Measurements from ENCODE around the gene RETREG1. TPM values are rescaled to one million over a fixed set of nuclear protein-coding genes. Genes with fewer than 3 reads are reported as not detected.
"Not testable (repeated sequence)": the region's sequence is repeated elsewhere in the genome, so short reads cannot be mapped to it uniquely, and the experiment has no call there.

The RETREG1 gene
- total RNA-seq, 1 experiment from 2014 or later: not detected

- in situ Hi-C loops (cut with HindIII; ENCODE audit: low sequenced_read_pairs): no loop called here
- DNase-seq (ENCODE audit: low spot score): no peak
Measured at GRCh38 chr5:16618138-16618897, 1.5 kb upstream of the RETREG1 start.

GRCh38 chr5:16617274-16617968, 624 bp upstream of the RETREG1 start:
- in situ Hi-C loops (cut with HindIII; ENCODE audit: low sequenced_read_pairs): no loop called here
- peak; percentile 58 for DNase-seq (ENCODE audit: low spot score)

- peak; percentile 62 for DNase-seq (ENCODE audit: low spot score)
Measured at GRCh38 chr5:16615741-16616535, 859 bp downstream of the RETREG1 start.

GRCh38 chr5:16612007-16612406, 4.8 kb downstream of the RETREG1 start:
- no peak for DNase-seq (ENCODE audit: low spot score)
- in situ Hi-C loops (cut with HindIII; ENCODE audit: low sequenced_read_pairs): no loop called here

More at GRCh38 chr5:16615741-16616535, 859 bp downstream of the RETREG1 start:
- in situ Hi-C loops (cut with HindIII; ENCODE audit: low sequenced_read_pairs): no loop called here

GRCh38 chr5:16610896-16611295, 5.9 kb downstream of the RETREG1 start:
- DNase-seq (ENCODE audit: low spot score); in situ Hi-C loops (cut with HindIII; ENCODE audit: low sequenced_read_pairs): not testable (repeated sequence)

- in situ Hi-C loops (cut with HindIII; ENCODE audit: low sequenced_read_pairs): no loop called here
- DNase-seq (ENCODE audit: low spot score): no peak
Measured at GRCh38 chr5:16609412-16609811, 7.4 kb downstream of the RETREG1 start.

- in situ Hi-C loops (cut with HindIII; ENCODE audit: low sequenced_read_pairs): no loop called here
- no peak for DNase-seq (ENCODE audit: low spot score)
Measured at GRCh38 chr5:16606628-16607027, 10.2 kb downstream of the RETREG1 start.

- in situ Hi-C loops (cut with HindIII; ENCODE audit: low sequenced_read_pairs): no loop called here
- no peak for DNase-seq (ENCODE audit: low spot score)
Measured at GRCh38 chr5:16603701-16604100, 13.1 kb downstream of the RETREG1 start.

- DNase-seq (ENCODE audit: low spot score): no peak
- in situ Hi-C loops (cut with HindIII; ENCODE audit: low sequenced_read_pairs): no loop called here
Measured at GRCh38 chr5:16603295-16603694, 13.5 kb downstream of the RETREG1 start.

GRCh38 chr5:16602182-16602581, 14.6 kb downstream of the RETREG1 start:
- DNase-seq (ENCODE audit: low spot score): no peak
- in situ Hi-C loops (cut with HindIII; ENCODE audit: low sequenced_read_pairs): no loop called here

- in situ Hi-C loops (cut with HindIII; ENCODE audit: low sequenced_read_pairs): no loop called here
- DNase-seq (ENCODE audit: low spot score): no peak
Measured at GRCh38 chr5:16600946-16601345, 15.9 kb downstream of the RETREG1 start.

- peak; percentile 26 for DNase-seq (ENCODE audit: low spot score)
- in situ Hi-C loops (cut with HindIII; ENCODE audit: low sequenced_read_pairs): no loop called here
Measured at GRCh38 chr5:16600397-16600796, 16.4 kb downstream of the RETREG1 start.

- in situ Hi-C loops (cut with HindIII; ENCODE audit: low sequenced_read_pairs): no loop called here
- DNase-seq (ENCODE audit: low spot score): no peak
Measured at GRCh38 chr5:16597946-16598694, 18.7 kb downstream of the RETREG1 start.

GRCh38 chr5:16596581-16596940, 20.2 kb downstream of the RETREG1 start:
- in situ Hi-C loops (cut with HindIII; ENCODE audit: low sequenced_read_pairs): no loop called here
- DNase-seq (ENCODE audit: low spot score): no peak

- peak; percentile 41 for DNase-seq (ENCODE audit: low spot score)
Measured at GRCh38 chr5:16595881-16596580, 20.8 kb downstream of the RETREG1 start.

GRCh38 chr5:16593628-16594027, 23.2 kb downstream of the RETREG1 start:
- DNase-seq (ENCODE audit: low spot score): no peak

More at GRCh38 chr5:16595881-16596580, 20.8 kb downstream of the RETREG1 start:
- in situ Hi-C loops (cut with HindIII; ENCODE audit: low sequenced_read_pairs): no loop called here

GRCh38 chr5:16593013-16593412, 23.8 kb downstream of the RETREG1 start:
- in situ Hi-C loops (cut with HindIII; ENCODE audit: low sequenced_read_pairs): no loop called here

More at GRCh38 chr5:16593628-16594027, 23.2 kb downstream of the RETREG1 start:
- in situ Hi-C loops (cut with HindIII; ENCODE audit: low sequenced_read_pairs): no loop called here

GRCh38 chr5:16592255-16592654, 24.5 kb downstream of the RETREG1 start:
- DNase-seq (ENCODE audit: low spot score): no peak
- in situ Hi-C loops (cut with HindIII; ENCODE audit: low sequenced_read_pairs): no loop called here

More at GRCh38 chr5:16593013-16593412, 23.8 kb downstream of the RETREG1 start:
- peak; percentile 28 for DNase-seq (ENCODE audit: low spot score)
